A549 (cell line): ENCODE data around the gene ARPC1B. TPM values are rescaled to one million over a fixed set of nuclear protein-coding genes. Genes with fewer than 3 reads are reported as not detected.

Experiments used
- ATAC-seq, 2 experiments: fragments of 200-7000 bp in 1 of 2; fragments of >200 bp in 1 of 2; cut with Nextera tagmentation in 1 of 2; cut with Tn5 transposase in 1 of 2; 3 replicates each; pipeline versions ENCODE4 v1.8.0 to v1.9.1; 2018 to 2020; ENCODE audit warnings: mild to moderate bottlenecking in 1 of 2, moderate library complexity in 1 of 2
- CTCF ChIA-PET: fragments of 300-600 bp; sonication (Branson Sonifier 250); formaldehyde crosslinking; extraction: SDS; loops from one replicate; lab custom pipeline; 2021; ENCODE audit warnings: antibody characterized with exemption, inconsistent platforms; lab: Yijun Ruan, JAX
- POLR2A ChIA-PET: fragments of 350-600 bp; formaldehyde crosslinking; extraction: SDS; loops from one replicate; lab custom pipeline; 2021; ENCODE audit warnings: antibody characterized with exemption, inconsistent platforms; lab: Yijun Ruan, JAX
- DNase-seq, 2 experiments: peaks; one replicate each; pipeline versions ENCODE4 v3.0.0 to v3.0.0-alpha.2; 2011 to 2016; ENCODE audit warnings: low read depth in 1 of 2, low spot score in 1 of 2
- FAIRE-seq: peaks from 2 replicates; lab custom pipeline; 2011; peaks lifted over from hg19 to GRCh38; lab: Jason Lieb, UNC
- H3K27ac ChIP-seq, 2 experiments: fragments of >200 bp; sonication (Bioruptor Twin); formaldehyde crosslinking; 3 replicates each; pipeline ENCODE4 v1.5.1; 2016 to 2017
- H3K4me1 ChIP-seq: fragments of >200 bp; sonication (Bioruptor Twin); formaldehyde crosslinking; 3 replicates; pipeline ENCODE4 v1.6.1; 2016
- H3K4me2 ChIP-seq: fragments of >200 bp; sonication (Bioruptor Twin); formaldehyde crosslinking; 3 replicates; pipeline ENCODE4 v1.6.1; 2016
- H3K4me3 ChIP-seq: fragments of >200 bp; sonication (Bioruptor Twin); formaldehyde crosslinking; 3 replicates; pipeline ENCODE4 v1.5.1; 2016
- H3K9me3 ChIP-seq: fragments of >200 bp; sonication (Bioruptor Twin); formaldehyde crosslinking; 3 replicates; pipeline ENCODE4 v1.6.1; 2016
- ATOH8 ChIP-seq: fragments of 250-450 bp; sonication (Bioruptor Pico); IDR thresholded peaks from 2 replicates; pipeline ENCODE4 v1.5.0; 2020; ENCODE audit warnings: low read depth, mild to moderate bottlenecking, moderate library complexity
- BHLHE40 ChIP-seq: IDR thresholded peaks from 2 replicates; pipeline ENCODE4 v1.6.1; 2012; ENCODE audit warnings: low read depth, low read length, inconsistent platforms
- CHD4 ChIP-seq: fragments of 200-600 bp; sonication (generic); IDR thresholded peaks from 2 replicates; pipeline ENCODE4 v1.6.1; 2016; ENCODE audit warnings: antibody characterized with exemption, mild to moderate bottlenecking, borderline replicate concordance
- E2F6 ChIP-seq: IDR thresholded peaks from 2 replicates; pipeline ENCODE4 v1.6.1; 2012; ENCODE audit warnings: low read depth, borderline replicate concordance
- EHF ChIP-seq: fragments of 250-450 bp; sonication (Bioruptor Pico); IDR thresholded peaks from 2 replicates; pipeline ENCODE4 v1.5.0; 2020; ENCODE audit warnings: mild to moderate bottlenecking
- EHMT2 ChIP-seq: fragments of 200-600 bp; sonication (generic); IDR thresholded peaks from 2 replicates; pipeline ENCODE4 v1.6.1; 2016; ENCODE audit warnings: antibody characterized with exemption, low read depth, mild to moderate bottlenecking, moderate library complexity
- ELK1 ChIP-seq: fragments of 150-350 bp; IDR thresholded peaks from 2 replicates; pipeline ENCODE4 v1.6.1; 2014; ENCODE audit warnings: low read depth, mild to moderate bottlenecking, low read length
- ESRRA ChIP-seq: fragments of 150-350 bp; IDR thresholded peaks from 2 replicates; pipeline ENCODE4 v1.6.1; 2014; ENCODE audit warnings: mild to moderate bottlenecking, low read length, borderline replicate concordance
- HES2 ChIP-seq: fragments of >200 bp; sonication (Bioruptor Twin); formaldehyde crosslinking; IDR thresholded peaks from 2 replicates; pipeline ENCODE4 v1.6.1; 2016
- HOXB13 ChIP-seq: fragments of 250-450 bp; sonication (Bioruptor Pico); IDR thresholded peaks from 2 replicates; pipeline ENCODE4 v1.5.0; 2020; ENCODE audit warnings: low read depth, mild to moderate bottlenecking, moderate library complexity
- PBX3 ChIP-seq: IDR thresholded peaks from 2 replicates; pipeline ENCODE4 v1.6.1; 2012
- POLR2A ChIP-seq: IDR thresholded peaks from 2 replicates; pipeline ENCODE4 v1.6.1; 2012; ENCODE audit warnings: mild to moderate bottlenecking, low read length
- POLR2AphosphoS2 ChIP-seq: conservative IDR thresholded peaks from 2 replicates; pipeline ENCODE4 v1.6.1; 2012; ENCODE audit warnings: low read length, improper control_type of control experiment, inconsistent platforms
- USF2 ChIP-seq: fragments of 450-650 bp; IDR thresholded peaks from 2 replicates; pipeline ENCODE4 v1.6.1; 2014; ENCODE audit warnings: antibody characterized with exemption
- ZC3H11A ChIP-seq: fragments of 450-650 bp; IDR thresholded peaks from 2 replicates; pipeline ENCODE4 v1.6.1; 2014; ENCODE audit warnings: antibody characterized with exemption, mild to moderate bottlenecking
- WGBS: methylation state at CpG from one replicate; pipeline ENCODE4 v1.1.6; 2017; ENCODE audit errors: missing lambda C conversion rate; 5-methylcytosine and 5-hydroxymethylcytosine counted together
- polyA plus RNA-seq, 4 experiments: library from polyadenylated mRNA; depleted of rRNA in 3 of 4; stranded (reverse); fragments of >200 nt; fragmentation: RNase III in 1 of 4; extraction: RNeasy Plus Mini Kit Qiagen cat#74134 plus additional on column Dnase treatment in 1 of 4; gene quantifications; 2 replicates in 3 of 4; 3 replicates in 1 of 4; pipeline ENCODE4 v1.2.3, GENCODE V29; 2011 to 2017

The ARPC1B gene
- polyA plus RNA-seq, 2 of the 4 experiments (the other 2 are of a cell fraction), result 197 to 294 TPM

- no peak for DNase-seq
- ATAC-seq, result peak; percentile 7; a peak in 4 of 6 replicates
- WGBS, result 89% methylated on average over 18 of the region's 18 CpGs
- POLR2A ChIA-PET, result no interaction called here
- Histone ChIP-seq H3K9me3 (no peaks in the 10 kb centered on the region), H3K4me2 (no peak overlapping the region), H3K4me1 (no peaks in the 10 kb centered on the region), H3K27ac (no peak overlapping the region), H3K4me3 (no peak overlapping the region)
- CTCF ChIA-PET, result interaction anchor here (1.7 to 4.8 kb wide), 2 partner anchors 11 to 17 kb away, joined by 6 to 29 read pairs; partner anchors contain the start of genes BUD31 and PDAP1
- no peak for FAIRE-seq
- TF ChIP-seq PBX3 (0 out of 2 replicates have a peak, but pooled peaks have one; percentile 4), ATOH8 (CRISPR knock-in tag) (no peak), HOXB13 (CRISPR knock-in tag) (no peak), USF2 (no peak), E2F6 (no peak), ELK1 (no peak)
These were observed 22.9 kb downstream of the ARPC1B start for GRCh38 chr7:99397297-99397983.

GRCh38 chr7:99398891-99399445 lies 24.4 kb downstream of the ARPC1B start:
- DNase-seq, result no peak
- TF ChIP-seq POLR2AphosphoS2 (peak; percentile 31; the same call in 1 of the 2 replicates), EHF (CRISPR knock-in tag) (no peak), ESRRA (no peak), POLR2A (no peak), BHLHE40 (no peak), EHMT2 (no peak), PBX3 (peak; percentile 10; the same call in 1 of the 2 replicates), HOXB13 (CRISPR knock-in tag) (no peak)
- no peaks in the 10 kb centered on the region for H3K9me3 ChIP-seq
- 74% methylated on average over 5 of the region's 5 CpGs for WGBS
- H3K4me2 ChIP-seq, result no peak overlapping the region
- FAIRE-seq, result no peak
- H3K4me1 ChIP-seq, result no peaks in the 10 kb centered on the region
- ChIA-PET POLR2A (interaction anchor here (2.9 kb wide), 1 partner anchor 10 kb away, joined by 23 read pairs; the partner anchor contains the start of genes BUD31 and PDAP1), CTCF (interaction anchor here (0.6 to 4.8 kb wide), 8 partner anchors 8 to 22 kb away, joined by 3 to 29 read pairs (median 4); partner anchors contain the start of genes BUD31 and PDAP1)
- no peak overlapping the region for H3K27ac ChIP-seq
- no peak overlapping the region for H3K4me3 ChIP-seq
- peak; percentile 16 to 21; a peak in 4 of 6 replicates for ATAC-seq

GRCh38 chr7:99399597-99399996 lies 25.1 kb downstream of the ARPC1B start:
- POLR2A ChIA-PET, result interaction anchor here (2.9 kb wide), 1 partner anchor 9 kb away, joined by 23 read pairs; the partner anchor contains the start of genes BUD31 and PDAP1
- H3K9me3 ChIP-seq, result no peaks in the 10 kb centered on the region
- no peak for TF ChIP-seq HES2
- no peak for TF ChIP-seq ZC3H11A
- 0 out of 2 replicates have a peak, but pooled peaks have one; percentile 4 for TF ChIP-seq POLR2AphosphoS2
- no peak for TF ChIP-seq CHD4
- CTCF ChIA-PET, result interaction anchor here (0.6 to 4.8 kb wide), 5 partner anchors 10 to 21 kb away, joined by 3 to 29 read pairs (median 5); no protein-coding TSS in a partner anchor
- 88% methylated on average over 6 of the region's 6 CpGs for WGBS
- H3K4me3 ChIP-seq, result no peak overlapping the region
- no peak overlapping the region for H3K4me2 ChIP-seq
- H3K4me1 ChIP-seq, result peaks cover 4% of the 10 kb centered on the region; the same call in 1 of the 3 replicates
- DNase-seq, result no peak
- peak; percentile 3 to 13; a peak in 3 of 6 replicates for ATAC-seq
- FAIRE-seq, result no peak
- no peak overlapping the region for H3K27ac ChIP-seq
